Activated CD4-positive, alpha-beta T cell treated with anti-CD3 and anti-CD28 coated beads, Interleukin-2, amount 10 ng/mL, durations not matched to agents 7 days and 5 days (primary cell): ENCODE measurements around the gene MAGEL2. TPM values are rescaled to one million over a fixed set of nuclear protein-coding genes. Genes with fewer than 3 reads are reported as not detected.

ENCODE experiments used
- CTCF ChIA-PET: fragments of 350-600 bp; sonication (Branson Sonifier 250); formaldehyde crosslinking; loops from one replicate; lab custom pipeline; 2021; ENCODE audit warnings: antibody characterized with exemption; lab: Charles Lee
- POLR2A ChIA-PET: fragments of 350-600 bp; sonication (Branson Sonifier 250); formaldehyde crosslinking; loops from one replicate; lab custom pipeline; 2021; ENCODE audit warnings: antibody characterized with exemption; lab: Charles Lee
- DNase-seq: peaks from one replicate; pipeline ENCODE4 v3.0.0-alpha.2; 2020
- H3K27ac Mint-ChIP-seq: one replicate; pipeline ENCODE4 v1.8.0; 2021; ENCODE audit warnings: mild to moderate bottlenecking, moderate library complexity, mixed read lengths
- H3K27me3 Mint-ChIP-seq: one replicate; pipeline ENCODE4 v1.8.0; 2021; ENCODE audit warnings: mixed read lengths
- H3K36me3 Mint-ChIP-seq: one replicate; pipeline ENCODE4 v1.8.0; 2021; ENCODE audit warnings: low read depth, mixed read lengths
- H3K4me1 Mint-ChIP-seq: one replicate; pipeline ENCODE4 v1.8.0; 2021; ENCODE audit warnings: mixed read lengths
- H3K4me3 Mint-ChIP-seq: one replicate; pipeline ENCODE4 v1.8.0; 2021; ENCODE audit warnings: mild to moderate bottlenecking, moderate library complexity, mixed read lengths
- H3K9me3 Mint-ChIP-seq: one replicate; pipeline ENCODE4 v1.8.0; 2021; ENCODE audit warnings: mixed read lengths
- total RNA-seq, 2 experiments: library from RNA; stranded (reverse); gene quantifications; one replicate each; pipeline ENCODE4 v1.2.3, GENCODE V29; 2021

The MAGEL2 gene
- total RNA-seq, 2 experiments from 2014 or later: not detected

- DNase-seq: no peak
- ChIA-PET CTCF (no interaction called here), POLR2A (no interaction called here)
- H3K9me3 Mint-ChIP-seq: peaks cover 4% of the 10 kb centered on the region
- H3K4me1 Mint-ChIP-seq: no peaks in the 10 kb centered on the region
- no peak overlapping the region for H3K4me3 Mint-ChIP-seq
- no peaks in the 10 kb centered on the region for H3K36me3 Mint-ChIP-seq
- no peak overlapping the region for H3K27ac Mint-ChIP-seq
- no peaks in the 10 kb centered on the region for H3K27me3 Mint-ChIP-seq
These were observed 50.9 kb downstream of the MAGEL2 start for GRCh38 chr15:23596736-23597135.

GRCh38 chr15:23595368-23595767 lies 52.3 kb downstream of the MAGEL2 start:
- no peaks in the 10 kb centered on the region for H3K36me3 Mint-ChIP-seq
- H3K27me3 Mint-ChIP-seq: no peaks in the 10 kb centered on the region
- no peaks in the 10 kb centered on the region for H3K4me1 Mint-ChIP-seq
- H3K9me3 Mint-ChIP-seq: peaks cover 2% of the 10 kb centered on the region
- no peak for DNase-seq
- H3K27ac Mint-ChIP-seq: no peak overlapping the region
- POLR2A ChIA-PET: no interaction called here
- CTCF ChIA-PET: no interaction called here
- H3K4me3 Mint-ChIP-seq: no peak overlapping the region

GRCh38 chr15:23594252-23594770 lies 53.4 kb downstream of the MAGEL2 start:
- Mint-ChIP-seq H3K27ac (no peak overlapping the region), H3K9me3 (peaks cover 2% of the 10 kb centered on the region), H3K4me3 (no peak overlapping the region), H3K4me1 (no peaks in the 10 kb centered on the region), H3K27me3 (no peaks in the 10 kb centered on the region), H3K36me3 (no peaks in the 10 kb centered on the region)
- DNase-seq: no peak
- ChIA-PET POLR2A (no interaction called here), CTCF (no interaction called here)

Other genes with a start within 250 kb of the MAGEL2 start
- not detected for gene GOLGA6L2, start 200.6 kb downstream of the MAGEL2 start, total RNA-seq
- 1 to 10 TPM; 2.9 to 3.4 TPM for gene MKRN3, start 82.2 kb downstream of the MAGEL2 start, total RNA-seq
- gene NDN, start 39.4 kb upstream of the MAGEL2 start, total RNA-seq: 1 to 10 TPM; 2.4 to 2.9 TPM